Measurements from ENCODE around the gene SLC9A3.

Gene SLC9A3

DNA sequence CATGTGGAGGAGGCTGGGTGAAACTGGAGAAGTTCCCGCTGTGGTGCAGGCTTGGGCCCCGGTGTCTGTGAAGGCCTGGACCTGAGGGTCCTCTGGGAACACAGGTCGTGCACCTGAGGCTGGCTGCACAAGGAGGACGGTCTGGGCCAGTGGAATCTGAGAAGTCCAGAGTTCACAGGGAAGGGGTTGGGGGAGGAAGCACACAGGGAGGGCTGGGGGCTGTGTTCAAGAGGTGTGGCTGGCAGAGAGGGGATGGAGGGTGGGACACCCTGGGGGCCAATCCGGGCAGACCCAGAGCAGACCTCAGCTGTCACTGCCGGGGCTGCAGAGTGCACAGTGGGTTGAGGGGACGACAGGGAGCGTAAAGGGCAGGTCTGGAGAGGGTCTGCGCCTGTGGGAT is 2.6 kb downstream of the SLC9A3 start:
- H3K4me3 ChIP-seq (ENCODE audit: low read depth, low read length), result no peak overlapping the region
- peaks cover 7% of the 10 kb centered on the region; the same call in 1 of the 2 replicates for H3K4me1 ChIP-seq (ENCODE audit: control insufficient read depth, insufficient read depth, low read length)
- H3K9me3 ChIP-seq (ENCODE audit: control insufficient read depth, insufficient read depth, low read length), result no peaks in the 10 kb centered on the region
- no peaks in the 10 kb centered on the region for H3K36me3 ChIP-seq (ENCODE audit: control insufficient read depth, insufficient read depth, low read length)
- no peak overlapping the region for H3K27ac ChIP-seq (ENCODE audit: low read depth, low read length)
- H3K27me3 ChIP-seq (ENCODE audit: control insufficient read depth, insufficient read depth, low read length), result peaks cover 58% of the 10 kb centered on the region
- H3K9ac ChIP-seq (ENCODE audit: low read depth, low read length), result no peak overlapping the region

- Histone ChIP-seq H3K9me3 (ENCODE audit: control insufficient read depth, insufficient read depth, low read length) (no peaks in the 10 kb centered on the region), H3K4me1 (ENCODE audit: control insufficient read depth, insufficient read depth, low read length) (peaks cover 7% of the 10 kb centered on the region; the same call in 1 of the 2 replicates), H3K27ac (ENCODE audit: low read depth, low read length) (no peak overlapping the region), H3K9ac (ENCODE audit: low read depth, low read length) (no peak overlapping the region), H3K4me3 (ENCODE audit: low read depth, low read length) (no peak overlapping the region), H3K27me3 (ENCODE audit: control insufficient read depth, insufficient read depth, low read length) (peaks cover 49% of the 10 kb centered on the region), H3K36me3 (ENCODE audit: control insufficient read depth, insufficient read depth, low read length) (no peaks in the 10 kb centered on the region)
These were observed 3.4 kb downstream of the SLC9A3 start for GRCh38 chr5:520850-521226.

DNA sequence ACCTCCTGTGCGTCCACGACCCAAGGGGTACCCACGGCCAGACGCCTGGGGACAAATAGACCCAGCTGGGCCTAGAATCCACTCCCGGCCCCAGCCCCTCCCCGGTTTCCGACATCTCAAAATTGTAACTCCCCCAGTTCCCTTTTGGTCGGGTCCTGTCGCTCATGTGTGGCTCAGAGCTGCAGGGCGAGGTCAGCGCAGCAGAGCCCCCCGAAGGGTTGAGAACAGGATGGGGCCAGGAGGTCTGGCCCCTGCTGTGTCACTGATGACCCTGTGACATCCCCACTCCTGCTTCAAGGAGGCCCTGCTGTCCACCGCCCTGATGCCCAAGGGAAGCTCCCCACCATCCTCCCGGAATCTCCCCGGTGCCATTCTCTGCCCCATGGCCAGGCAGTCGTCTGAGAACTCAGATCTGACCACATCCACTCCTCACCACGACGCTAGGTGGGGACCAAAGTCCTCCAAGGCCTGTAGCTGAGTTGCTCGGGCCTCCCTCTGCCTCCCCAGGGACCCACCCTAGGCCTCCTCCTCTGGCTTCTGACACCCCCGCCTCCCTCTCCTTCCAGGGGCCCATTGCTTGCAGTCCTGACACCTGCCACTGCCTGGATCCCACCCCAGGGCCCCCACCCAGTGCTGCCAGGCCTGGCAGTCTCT is 3.9 kb downstream of the SLC9A3 start:
- Histone ChIP-seq H3K9ac (ENCODE audit: low read depth, low read length) (no peak overlapping the region), H3K4me3 (ENCODE audit: low read depth, low read length) (no peak overlapping the region), H3K27me3 (ENCODE audit: control insufficient read depth, insufficient read depth, low read length) (peaks cover 44% of the 10 kb centered on the region), H3K4me1 (ENCODE audit: control insufficient read depth, insufficient read depth, low read length) (peaks cover 7% of the 10 kb centered on the region; the same call in 1 of the 2 replicates), H3K9me3 (ENCODE audit: control insufficient read depth, insufficient read depth, low read length) (no peaks in the 10 kb centered on the region), H3K27ac (ENCODE audit: low read depth, low read length) (no peak overlapping the region), H3K36me3 (ENCODE audit: control insufficient read depth, insufficient read depth, low read length) (no peaks in the 10 kb centered on the region)

- Histone ChIP-seq H3K4me1 (ENCODE audit: control insufficient read depth, insufficient read depth, low read length) (peaks cover 7% of the 10 kb centered on the region; the same call in 1 of the 2 replicates), H3K9ac (ENCODE audit: low read depth, low read length) (no peak overlapping the region), H3K27me3 (ENCODE audit: control insufficient read depth, insufficient read depth, low read length) (peaks cover 29% of the 10 kb centered on the region), H3K4me3 (ENCODE audit: low read depth, low read length) (no peak overlapping the region), H3K36me3 (ENCODE audit: control insufficient read depth, insufficient read depth, low read length) (no peaks in the 10 kb centered on the region), H3K27ac (ENCODE audit: low read depth, low read length) (no peak overlapping the region), H3K9me3 (ENCODE audit: control insufficient read depth, insufficient read depth, low read length) (no peaks in the 10 kb centered on the region)
These were observed 5.5 kb downstream of the SLC9A3 start for GRCh38 chr5:518721-519120.

GRCh38 chr5:517535-518100 is 6.6 kb downstream of the SLC9A3 start:
- H3K4me3 ChIP-seq (ENCODE audit: low read depth, low read length), result no peak overlapping the region
- H3K27me3 ChIP-seq (ENCODE audit: control insufficient read depth, insufficient read depth, low read length), result peaks cover 18% of the 10 kb centered on the region
- no peaks in the 10 kb centered on the region for H3K36me3 ChIP-seq (ENCODE audit: control insufficient read depth, insufficient read depth, low read length)
- H3K9ac ChIP-seq (ENCODE audit: low read depth, low read length), result no peak overlapping the region
- no peaks in the 10 kb centered on the region for H3K9me3 ChIP-seq (ENCODE audit: control insufficient read depth, insufficient read depth, low read length)
- H3K4me1 ChIP-seq (ENCODE audit: control insufficient read depth, insufficient read depth, low read length), result peaks cover 7% of the 10 kb centered on the region; the same call in 1 of the 2 replicates
- H3K27ac ChIP-seq (ENCODE audit: low read depth, low read length), result no peak overlapping the region

- H3K9ac ChIP-seq (ENCODE audit: low read depth, low read length), result no peak overlapping the region
- no peak overlapping the region for H3K27ac ChIP-seq (ENCODE audit: low read depth, low read length)
- no peaks in the 10 kb centered on the region for H3K9me3 ChIP-seq (ENCODE audit: control insufficient read depth, insufficient read depth, low read length)
- no peak overlapping the region for H3K4me3 ChIP-seq (ENCODE audit: low read depth, low read length)
- peaks cover 11% of the 10 kb centered on the region for H3K27me3 ChIP-seq (ENCODE audit: control insufficient read depth, insufficient read depth, low read length)
- no peaks in the 10 kb centered on the region for H3K36me3 ChIP-seq (ENCODE audit: control insufficient read depth, insufficient read depth, low read length)
- peaks cover 7% of the 10 kb centered on the region; the same call in 1 of the 2 replicates for H3K4me1 ChIP-seq (ENCODE audit: control insufficient read depth, insufficient read depth, low read length)
These were observed 7.3 kb downstream of the SLC9A3 start for GRCh38 chr5:516980-517379.

DNA sequence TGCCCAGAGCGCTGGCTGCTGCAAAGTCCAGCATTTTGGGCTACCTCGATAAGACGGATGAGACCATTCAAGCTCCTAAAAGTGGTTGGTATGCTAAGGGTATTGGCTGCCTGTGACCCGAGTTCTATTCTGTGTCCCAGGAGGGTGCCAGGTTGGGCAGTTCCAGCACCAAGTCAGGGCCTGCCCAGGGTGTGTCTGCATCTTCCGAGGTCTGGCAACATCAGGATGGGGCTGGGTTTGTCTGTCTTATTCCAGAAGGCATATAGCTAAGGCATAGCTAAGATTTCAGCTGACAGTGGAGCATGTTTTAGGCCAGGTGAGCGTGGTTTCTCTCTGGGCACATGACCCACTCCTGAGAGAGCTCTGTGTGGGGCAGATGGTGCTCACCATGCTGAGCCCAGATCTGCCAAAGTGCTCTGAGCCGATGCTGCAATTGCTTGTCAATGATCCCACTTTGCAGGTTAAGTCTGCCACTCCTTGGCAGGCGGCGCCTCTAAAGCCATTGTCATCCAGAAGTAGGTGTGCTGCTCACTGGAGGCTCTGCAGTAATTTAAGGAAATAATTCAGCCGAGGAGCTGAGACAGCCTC is 7.8 kb downstream of the SLC9A3 start:
- Histone ChIP-seq H3K27ac (ENCODE audit: low read depth, low read length) (no peak overlapping the region), H3K4me1 (ENCODE audit: control insufficient read depth, insufficient read depth, low read length) (peaks cover 3% of the 10 kb centered on the region; the same call in 1 of the 2 replicates), H3K4me3 (ENCODE audit: low read depth, low read length) (no peak overlapping the region), H3K27me3 (ENCODE audit: control insufficient read depth, insufficient read depth, low read length) (peaks cover 6% of the 10 kb centered on the region; the same call in 1 of the 2 replicates), H3K36me3 (ENCODE audit: control insufficient read depth, insufficient read depth, low read length) (no peaks in the 10 kb centered on the region), H3K9me3 (ENCODE audit: control insufficient read depth, insufficient read depth, low read length) (no peaks in the 10 kb centered on the region), H3K9ac (ENCODE audit: low read depth, low read length) (no peak overlapping the region)

- no peaks in the 10 kb centered on the region for H3K9me3 ChIP-seq (ENCODE audit: control insufficient read depth, insufficient read depth, low read length)
- no peaks in the 10 kb centered on the region for H3K4me1 ChIP-seq (ENCODE audit: control insufficient read depth, insufficient read depth, low read length)
- no peak overlapping the region for H3K27ac ChIP-seq (ENCODE audit: low read depth, low read length)
- H3K27me3 ChIP-seq (ENCODE audit: control insufficient read depth, insufficient read depth, low read length), result no peaks in the 10 kb centered on the region
- no peaks in the 10 kb centered on the region for H3K36me3 ChIP-seq (ENCODE audit: control insufficient read depth, insufficient read depth, low read length)
- H3K4me3 ChIP-seq (ENCODE audit: low read depth, low read length), result no peak overlapping the region
- H3K9ac ChIP-seq (ENCODE audit: low read depth, low read length), result no peak overlapping the region
These were observed 8.9 kb downstream of the SLC9A3 start for GRCh38 chr5:515273-515836.

DNA sequence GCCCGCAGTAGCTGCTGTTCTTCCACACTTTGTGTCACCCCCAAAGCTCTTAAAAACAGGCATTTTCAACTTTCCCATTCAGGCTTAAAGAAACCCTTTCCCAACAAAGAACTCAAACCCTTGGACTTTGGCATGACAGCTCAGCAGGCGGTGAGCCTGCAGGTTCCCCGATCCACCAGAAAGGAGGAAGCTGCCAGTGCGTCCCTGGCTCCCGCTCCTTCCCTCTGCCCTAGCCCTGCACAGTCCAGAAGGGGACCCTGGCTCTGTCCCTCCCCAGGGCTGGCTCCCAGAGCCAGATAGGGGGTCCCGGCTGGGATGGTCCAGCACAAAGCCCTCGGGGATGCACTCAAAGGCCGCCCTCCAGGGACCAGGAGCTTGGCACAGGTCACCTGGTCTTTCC is 9.6 kb downstream of the SLC9A3 start:
- H3K9me3 ChIP-seq (ENCODE audit: control insufficient read depth, insufficient read depth, low read length), result no peaks in the 10 kb centered on the region

DNA sequence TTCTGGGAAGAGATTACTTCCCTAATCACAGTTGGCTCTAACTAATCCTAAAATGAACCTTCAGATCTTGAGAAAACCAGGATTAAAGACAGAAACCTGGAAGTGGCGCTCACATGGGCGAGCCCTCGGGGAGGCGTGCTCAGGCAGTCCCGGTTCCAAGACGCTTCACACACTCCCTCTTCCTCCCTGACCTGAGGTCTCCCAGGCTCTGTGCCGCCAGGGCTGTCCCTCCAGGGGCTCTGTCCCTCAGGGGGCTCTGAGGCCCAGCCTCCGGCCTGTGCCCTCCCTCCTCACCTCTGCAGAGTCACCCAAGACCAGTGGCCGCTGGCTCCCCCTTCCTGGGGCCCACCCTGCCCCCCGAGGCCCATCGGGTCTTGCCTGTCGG is 10.2 kb downstream of the SLC9A3 start:
- H3K36me3 ChIP-seq (ENCODE audit: control insufficient read depth, insufficient read depth, low read length), result no peaks in the 10 kb centered on the region
- no peaks in the 10 kb centered on the region for H3K4me1 ChIP-seq (ENCODE audit: control insufficient read depth, insufficient read depth, low read length)
- no peak overlapping the region for H3K9ac ChIP-seq (ENCODE audit: low read depth, low read length)
- H3K9me3 ChIP-seq (ENCODE audit: control insufficient read depth, insufficient read depth, low read length), result no peaks in the 10 kb centered on the region
- no peaks in the 10 kb centered on the region for H3K27me3 ChIP-seq (ENCODE audit: control insufficient read depth, insufficient read depth, low read length)
- H3K27ac ChIP-seq (ENCODE audit: low read depth, low read length), result no peak overlapping the region
- no peak overlapping the region for H3K4me3 ChIP-seq (ENCODE audit: low read depth, low read length)

More for the DNA sequence above, 9.6 kb downstream of the SLC9A3 start:
- H3K27me3 ChIP-seq (ENCODE audit: control insufficient read depth, insufficient read depth, low read length), result no peaks in the 10 kb centered on the region
- no peaks in the 10 kb centered on the region for H3K36me3 ChIP-seq (ENCODE audit: control insufficient read depth, insufficient read depth, low read length)
- no peak overlapping the region for H3K9ac ChIP-seq (ENCODE audit: low read depth, low read length)
- no peaks in the 10 kb centered on the region for H3K4me1 ChIP-seq (ENCODE audit: control insufficient read depth, insufficient read depth, low read length)
- no peak overlapping the region for H3K27ac ChIP-seq (ENCODE audit: low read depth, low read length)
- no peak overlapping the region for H3K4me3 ChIP-seq (ENCODE audit: low read depth, low read length)
